ENCODE measurements around the gene PARP15.

DNA sequence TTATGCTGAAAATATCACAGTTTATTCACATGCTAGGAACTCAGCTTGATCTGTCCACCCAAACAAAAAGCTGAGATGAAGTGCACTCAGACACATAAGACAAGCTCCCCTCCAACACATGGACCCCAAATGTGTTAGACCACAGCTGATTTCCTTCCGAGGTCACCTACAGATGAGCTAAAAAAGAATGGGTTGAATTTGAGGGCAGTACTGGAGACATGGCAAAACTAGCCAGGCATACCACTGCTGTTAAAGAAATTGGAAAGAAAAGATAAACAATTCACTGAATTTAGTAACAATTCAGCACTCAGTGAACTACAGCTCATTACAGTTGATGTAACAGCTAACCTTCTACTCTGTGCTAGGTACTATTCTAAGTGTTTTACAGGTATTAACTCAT, 28.8 kb upstream of the PARP15 start:
- TF ChIP-seq EZH2 (IDR thresholded peaks at IDR 0.05; ENCODE audit: insufficient read depth, low read length): no peak
- TF ChIP-seq, protein P1, sequence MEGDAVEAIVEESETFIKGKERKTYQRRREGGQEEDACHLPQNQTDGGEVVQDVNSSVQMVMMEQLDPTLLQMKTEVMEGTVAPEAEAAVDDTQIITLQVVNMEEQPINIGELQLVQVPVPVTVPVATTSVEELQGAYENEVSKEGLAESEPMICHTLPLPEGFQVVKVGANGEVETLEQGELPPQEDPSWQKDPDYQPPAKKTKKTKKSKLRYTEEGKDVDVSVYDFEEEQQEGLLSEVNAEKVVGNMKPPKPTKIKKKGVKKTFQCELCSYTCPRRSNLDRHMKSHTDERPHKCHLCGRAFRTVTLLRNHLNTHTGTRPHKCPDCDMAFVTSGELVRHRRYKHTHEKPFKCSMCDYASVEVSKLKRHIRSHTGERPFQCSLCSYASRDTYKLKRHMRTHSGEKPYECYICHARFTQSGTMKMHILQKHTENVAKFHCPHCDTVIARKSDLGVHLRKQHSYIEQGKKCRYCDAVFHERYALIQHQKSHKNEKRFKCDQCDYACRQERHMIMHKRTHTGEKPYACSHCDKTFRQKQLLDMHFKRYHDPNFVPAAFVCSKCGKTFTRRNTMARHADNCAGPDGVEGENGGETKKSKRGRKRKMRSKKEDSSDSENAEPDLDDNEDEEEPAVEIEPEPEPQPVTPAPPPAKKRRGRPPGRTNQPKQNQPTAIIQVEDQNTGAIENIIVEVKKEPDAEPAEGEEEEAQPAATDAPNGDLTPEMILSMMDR (IDR thresholded peaks at IDR 0.05; ENCODE audit: insufficient read depth, low read depth, low read length): no peak

Data from astrocyte (in vitro differentiated cells and primary cell).